ENCODE results near the gene NCOR2.

DNA sequence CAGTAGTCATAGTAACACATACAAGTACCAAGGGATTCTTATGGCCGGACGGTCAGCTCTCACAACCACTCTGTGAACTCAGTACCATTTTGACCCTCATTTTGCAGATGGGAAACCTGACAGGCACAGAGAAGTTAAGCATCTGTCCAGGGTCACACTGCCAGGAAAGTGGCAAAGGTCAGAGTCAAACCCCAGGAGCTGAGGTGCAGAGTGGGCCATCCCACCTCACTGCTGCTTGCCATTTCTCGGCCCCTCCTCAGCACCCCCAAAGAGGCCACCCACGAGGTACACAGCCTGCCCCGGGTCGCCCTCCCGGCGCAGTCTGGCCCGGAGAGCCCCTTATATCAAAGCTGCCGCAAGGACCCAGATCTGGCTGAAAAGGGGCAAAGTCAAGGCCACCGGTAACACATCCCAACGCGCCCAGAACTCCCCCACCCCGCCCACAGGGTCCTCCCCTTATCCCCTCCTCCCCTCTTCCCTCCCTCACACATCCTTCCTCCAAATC is 1.7 kb downstream of the NCOR2 start:
- TF ChIP-seq, protein P1, sequence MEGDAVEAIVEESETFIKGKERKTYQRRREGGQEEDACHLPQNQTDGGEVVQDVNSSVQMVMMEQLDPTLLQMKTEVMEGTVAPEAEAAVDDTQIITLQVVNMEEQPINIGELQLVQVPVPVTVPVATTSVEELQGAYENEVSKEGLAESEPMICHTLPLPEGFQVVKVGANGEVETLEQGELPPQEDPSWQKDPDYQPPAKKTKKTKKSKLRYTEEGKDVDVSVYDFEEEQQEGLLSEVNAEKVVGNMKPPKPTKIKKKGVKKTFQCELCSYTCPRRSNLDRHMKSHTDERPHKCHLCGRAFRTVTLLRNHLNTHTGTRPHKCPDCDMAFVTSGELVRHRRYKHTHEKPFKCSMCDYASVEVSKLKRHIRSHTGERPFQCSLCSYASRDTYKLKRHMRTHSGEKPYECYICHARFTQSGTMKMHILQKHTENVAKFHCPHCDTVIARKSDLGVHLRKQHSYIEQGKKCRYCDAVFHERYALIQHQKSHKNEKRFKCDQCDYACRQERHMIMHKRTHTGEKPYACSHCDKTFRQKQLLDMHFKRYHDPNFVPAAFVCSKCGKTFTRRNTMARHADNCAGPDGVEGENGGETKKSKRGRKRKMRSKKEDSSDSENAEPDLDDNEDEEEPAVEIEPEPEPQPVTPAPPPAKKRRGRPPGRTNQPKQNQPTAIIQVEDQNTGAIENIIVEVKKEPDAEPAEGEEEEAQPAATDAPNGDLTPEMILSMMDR (IDR thresholded peaks at IDR 0.05 in 2 of 3, conservative IDR thresholded peaks at IDR 0.05 in 1 of 3; ENCODE audit: borderline replicate concordance in 1 of 3, insufficient read depth in 1 of 3, low read depth in 2 of 3, low read length in 2 of 3), result no peak
- TF ChIP-seq TCF7L2 (IDR thresholded peaks at IDR 0.05; ENCODE audit: borderline replicate concordance, extremely low read depth, insufficient read depth, insufficient read length) (no peak), YY1 (IDR thresholded peaks at IDR 0.05; ENCODE audit: extremely low read depth, insufficient replicate concordance, low read depth, low read length) (no peak), CEBPB (IDR thresholded peaks at IDR 0.05; ENCODE audit: low read depth) (no peak), ZFX (IDR thresholded peaks at IDR 0.05) (no peak), SIN3A (IDR thresholded peaks at IDR 0.05; ENCODE audit: low read depth) (no peak), EZH2 (IDR thresholded peaks at IDR 0.05) (no peak), SP1 (IDR thresholded peaks at IDR 0.05; ENCODE audit: low read depth) (no peak), RAD21 (IDR thresholded peaks at IDR 0.05; ENCODE audit: low read depth) (no peak), POLR2A (IDR thresholded peaks at IDR 0.05; ENCODE audit: borderline replicate concordance, extremely low read depth, insufficient read depth, insufficient read length) (no peak), POLR2AphosphoS5 (IDR thresholded peaks at IDR 0.05; ENCODE audit: low read depth, low read length) (no peak), EZH2phosphoT487 (IDR thresholded peaks at IDR 0.05; ENCODE audit: borderline replicate concordance) (no peak)
- TF ChIP-seq, protein P2, sequence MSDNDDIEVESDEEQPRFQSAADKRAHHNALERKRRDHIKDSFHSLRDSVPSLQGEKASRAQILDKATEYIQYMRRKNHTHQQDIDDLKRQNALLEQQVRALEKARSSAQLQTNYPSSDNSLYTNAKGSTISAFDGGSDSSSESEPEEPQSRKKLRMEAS (IDR thresholded peaks at IDR 0.05), result no peak
- TF ChIP-seq, protein P3, sequence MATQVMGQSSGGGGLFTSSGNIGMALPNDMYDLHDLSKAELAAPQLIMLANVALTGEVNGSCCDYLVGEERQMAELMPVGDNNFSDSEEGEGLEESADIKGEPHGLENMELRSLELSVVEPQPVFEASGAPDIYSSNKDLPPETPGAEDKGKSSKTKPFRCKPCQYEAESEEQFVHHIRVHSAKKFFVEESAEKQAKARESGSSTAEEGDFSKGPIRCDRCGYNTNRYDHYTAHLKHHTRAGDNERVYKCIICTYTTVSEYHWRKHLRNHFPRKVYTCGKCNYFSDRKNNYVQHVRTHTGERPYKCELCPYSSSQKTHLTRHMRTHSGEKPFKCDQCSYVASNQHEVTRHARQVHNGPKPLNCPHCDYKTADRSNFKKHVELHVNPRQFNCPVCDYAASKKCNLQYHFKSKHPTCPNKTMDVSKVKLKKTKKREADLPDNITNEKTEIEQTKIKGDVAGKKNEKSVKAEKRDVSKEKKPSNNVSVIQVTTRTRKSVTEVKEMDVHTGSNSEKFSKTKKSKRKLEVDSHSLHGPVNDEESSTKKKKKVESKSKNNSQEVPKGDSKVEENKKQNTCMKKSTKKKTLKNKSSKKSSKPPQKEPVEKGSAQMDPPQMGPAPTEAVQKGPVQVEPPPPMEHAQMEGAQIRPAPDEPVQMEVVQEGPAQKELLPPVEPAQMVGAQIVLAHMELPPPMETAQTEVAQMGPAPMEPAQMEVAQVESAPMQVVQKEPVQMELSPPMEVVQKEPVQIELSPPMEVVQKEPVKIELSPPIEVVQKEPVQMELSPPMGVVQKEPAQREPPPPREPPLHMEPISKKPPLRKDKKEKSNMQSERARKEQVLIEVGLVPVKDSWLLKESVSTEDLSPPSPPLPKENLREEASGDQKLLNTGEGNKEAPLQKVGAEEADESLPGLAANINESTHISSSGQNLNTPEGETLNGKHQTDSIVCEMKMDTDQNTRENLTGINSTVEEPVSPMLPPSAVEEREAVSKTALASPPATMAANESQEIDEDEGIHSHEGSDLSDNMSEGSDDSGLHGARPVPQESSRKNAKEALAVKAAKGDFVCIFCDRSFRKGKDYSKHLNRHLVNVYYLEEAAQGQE (IDR thresholded peaks at IDR 0.05; ENCODE audit: low read depth), result no peak

Data from HCT116 (cell line).